ENCODE results near the gene CDC7.

The CDC7 gene

DNA sequence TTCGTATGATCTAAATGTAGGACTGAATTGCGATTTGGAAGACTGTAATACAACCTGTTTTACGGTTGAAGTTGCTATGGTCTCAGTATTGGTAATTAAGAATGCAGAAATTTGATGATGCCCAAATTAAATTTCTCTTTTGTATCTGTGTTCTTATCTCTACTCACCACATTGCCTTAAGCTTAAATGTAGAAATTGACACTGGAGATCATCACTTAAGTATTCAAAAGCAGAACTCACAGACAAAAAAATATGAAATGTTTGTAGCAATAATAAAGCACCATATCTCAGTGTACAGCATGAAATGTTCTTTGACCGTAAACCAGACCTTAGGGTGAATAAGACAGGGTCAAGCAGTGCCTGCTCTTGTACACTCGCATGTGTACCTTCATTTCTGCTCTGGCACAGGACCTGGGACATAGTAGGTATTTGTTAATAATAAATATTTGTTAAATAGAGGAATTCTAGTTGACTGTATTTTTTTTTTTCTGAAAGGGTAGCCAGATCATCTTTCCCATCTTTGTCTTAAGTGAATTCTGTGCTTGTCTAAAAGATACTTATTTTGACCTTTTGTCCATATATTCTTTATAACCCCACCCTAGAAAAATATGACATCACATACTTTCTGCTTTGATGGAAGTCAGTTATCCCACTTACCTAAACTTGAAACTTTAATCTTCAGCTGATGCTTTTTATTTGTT is 1.5 kb downstream of the CDC7 start:
- TF ChIP-seq, protein P1, sequence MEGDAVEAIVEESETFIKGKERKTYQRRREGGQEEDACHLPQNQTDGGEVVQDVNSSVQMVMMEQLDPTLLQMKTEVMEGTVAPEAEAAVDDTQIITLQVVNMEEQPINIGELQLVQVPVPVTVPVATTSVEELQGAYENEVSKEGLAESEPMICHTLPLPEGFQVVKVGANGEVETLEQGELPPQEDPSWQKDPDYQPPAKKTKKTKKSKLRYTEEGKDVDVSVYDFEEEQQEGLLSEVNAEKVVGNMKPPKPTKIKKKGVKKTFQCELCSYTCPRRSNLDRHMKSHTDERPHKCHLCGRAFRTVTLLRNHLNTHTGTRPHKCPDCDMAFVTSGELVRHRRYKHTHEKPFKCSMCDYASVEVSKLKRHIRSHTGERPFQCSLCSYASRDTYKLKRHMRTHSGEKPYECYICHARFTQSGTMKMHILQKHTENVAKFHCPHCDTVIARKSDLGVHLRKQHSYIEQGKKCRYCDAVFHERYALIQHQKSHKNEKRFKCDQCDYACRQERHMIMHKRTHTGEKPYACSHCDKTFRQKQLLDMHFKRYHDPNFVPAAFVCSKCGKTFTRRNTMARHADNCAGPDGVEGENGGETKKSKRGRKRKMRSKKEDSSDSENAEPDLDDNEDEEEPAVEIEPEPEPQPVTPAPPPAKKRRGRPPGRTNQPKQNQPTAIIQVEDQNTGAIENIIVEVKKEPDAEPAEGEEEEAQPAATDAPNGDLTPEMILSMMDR (conservative IDR thresholded peaks at IDR 0.05), result no peak
- no peak for TF ChIP-seq ZFX (IDR thresholded peaks at IDR 0.05)
- H3K27ac ChIP-seq, result peak overlapping the region; percentile 93; the same call in 1 of the 2 replicates

DNA sequence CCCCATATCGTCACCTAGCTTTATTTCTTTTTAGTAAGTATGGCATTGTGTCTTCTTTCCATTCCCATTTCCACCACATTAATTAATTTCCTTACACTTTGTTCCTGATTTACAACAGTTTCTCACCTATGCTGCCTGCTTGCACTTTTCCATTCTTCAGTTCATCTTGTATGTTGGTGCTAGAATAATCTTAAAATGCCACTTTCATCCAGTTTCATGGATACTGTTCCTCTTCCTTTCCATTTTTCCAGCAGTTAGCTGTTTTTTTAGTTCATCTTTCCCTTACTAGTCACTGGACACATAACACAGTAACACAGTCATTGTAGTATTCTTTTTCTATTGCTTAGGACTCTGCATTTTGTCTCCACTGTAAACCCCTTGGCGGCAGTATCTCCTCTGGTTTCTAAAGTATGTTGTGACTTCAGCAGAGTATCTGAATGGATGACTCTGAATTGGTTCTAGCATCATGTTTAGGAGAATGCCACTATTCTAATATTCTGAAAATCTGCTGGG is 2.1 kb downstream of the CDC7 start:
- H3K27ac ChIP-seq, result no peak overlapping the region
- TF ChIP-seq, protein P1 (conservative IDR thresholded peaks at IDR 0.05), result 0 out of 2 replicates have a peak, but pooled peaks have one; percentile 7
- TF ChIP-seq ZFX (IDR thresholded peaks at IDR 0.05), result no peak

DNA sequence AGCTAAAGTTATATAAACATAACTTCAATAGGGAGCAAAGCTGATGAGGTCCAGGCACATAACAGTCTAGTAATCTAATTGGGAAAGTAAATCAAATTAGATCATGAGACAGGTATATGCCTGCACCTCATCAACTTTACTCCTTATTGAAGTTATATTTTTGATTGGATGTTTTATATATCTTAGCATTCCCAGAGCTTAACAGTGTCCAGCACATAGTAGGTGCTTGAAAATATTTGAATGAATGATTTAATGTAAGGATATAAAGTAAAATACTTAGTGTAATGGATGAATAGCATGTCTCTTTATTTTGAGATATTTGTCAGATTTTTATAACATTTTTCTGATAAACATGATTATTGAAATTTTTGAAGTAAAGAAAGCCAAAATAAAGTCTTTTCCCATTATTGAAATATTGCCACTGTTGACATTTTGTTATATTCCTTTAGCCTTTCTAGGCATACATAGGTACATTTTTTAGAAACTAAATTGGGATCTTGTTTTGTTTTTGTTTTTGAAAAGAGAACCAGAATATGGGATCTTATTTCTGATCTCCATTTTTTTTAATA is 2.8 kb downstream of the CDC7 start:
- H3K27ac ChIP-seq, result no peak overlapping the region
- TF ChIP-seq ZFX (IDR thresholded peaks at IDR 0.05), result no peak
- TF ChIP-seq, protein P1 (conservative IDR thresholded peaks at IDR 0.05), result no peak

DNA sequence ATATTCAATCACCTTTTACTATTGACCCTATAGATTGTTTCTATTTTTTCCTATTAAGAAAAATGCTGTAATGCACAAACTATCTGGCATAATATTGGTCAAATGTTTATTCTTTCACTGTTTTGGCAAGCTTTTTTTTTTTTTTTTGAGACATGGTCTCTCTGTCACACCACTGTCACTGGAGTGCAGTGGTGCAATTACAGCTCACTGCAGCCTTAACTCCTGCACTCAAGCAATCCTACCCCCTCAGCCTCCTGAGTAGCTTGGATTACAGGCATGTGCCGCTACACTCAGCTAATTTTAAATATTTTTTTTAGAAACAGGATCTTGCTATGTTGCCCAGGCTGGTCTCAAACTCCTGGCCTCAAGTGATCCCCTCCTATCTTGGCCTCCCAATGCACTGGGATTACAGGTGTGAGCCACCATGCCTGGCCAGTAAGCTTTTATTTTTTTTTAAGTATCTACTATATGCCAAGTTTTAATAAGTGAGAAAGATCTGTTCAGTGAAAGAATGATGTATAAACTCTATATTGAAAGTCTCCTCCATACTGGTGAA is 3.4 kb downstream of the CDC7 start:
- TF ChIP-seq, protein P1 (conservative IDR thresholded peaks at IDR 0.05), result no peak
- no peak for TF ChIP-seq ZFX (IDR thresholded peaks at IDR 0.05)
- no peak overlapping the region for H3K27ac ChIP-seq

DNA sequence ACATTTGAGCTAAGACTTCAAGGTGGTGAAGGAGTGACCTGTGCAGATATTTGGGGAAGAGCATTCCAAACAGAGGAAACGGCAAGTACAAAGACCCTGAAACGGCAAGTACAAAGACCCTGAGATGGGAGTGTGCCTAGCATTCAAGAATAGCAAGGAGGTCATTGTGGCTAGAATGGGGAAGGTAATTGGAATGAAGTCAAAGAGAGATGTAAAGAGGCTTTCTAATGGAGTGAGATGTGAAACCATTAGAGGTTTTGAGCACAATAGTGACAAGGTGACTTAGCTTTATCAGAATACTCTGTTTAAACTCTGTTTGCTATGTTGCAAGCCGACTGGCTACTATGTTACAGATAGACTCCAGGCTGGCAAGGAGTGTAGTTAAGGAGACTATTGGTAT is 4.4 kb downstream of the CDC7 start:
- no peak for TF ChIP-seq ZFX (IDR thresholded peaks at IDR 0.05)
- TF ChIP-seq, protein P1 (conservative IDR thresholded peaks at IDR 0.05), result no peak

DNA sequence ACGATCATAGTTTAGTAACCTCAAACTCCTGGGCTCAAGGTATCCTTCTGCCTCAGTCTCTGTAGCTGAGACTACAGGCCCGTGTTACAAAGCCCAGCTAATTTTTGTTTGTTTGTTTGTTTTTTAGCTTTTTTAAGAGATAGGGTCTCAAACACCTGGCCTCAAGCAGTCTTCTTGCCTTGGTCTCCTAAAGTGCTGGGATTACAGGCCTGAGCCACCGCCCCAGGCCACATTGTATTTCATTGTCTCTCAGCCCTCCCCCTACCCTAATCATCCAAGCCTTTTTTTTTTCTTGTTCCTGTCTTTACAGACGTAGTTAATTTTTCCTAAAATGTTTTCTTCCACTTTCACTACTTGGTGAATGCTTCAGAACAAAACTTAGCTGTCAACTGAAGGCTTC is 5.4 kb downstream of the CDC7 start:
- TF ChIP-seq, protein P1 (conservative IDR thresholded peaks at IDR 0.05), result no peak
- TF ChIP-seq ZFX (IDR thresholded peaks at IDR 0.05), result no peak
- no peak overlapping the region for H3K27ac ChIP-seq

More for the DNA sequence above, 4.4 kb downstream of the CDC7 start:
- H3K27ac ChIP-seq, result no peak overlapping the region

DNA sequence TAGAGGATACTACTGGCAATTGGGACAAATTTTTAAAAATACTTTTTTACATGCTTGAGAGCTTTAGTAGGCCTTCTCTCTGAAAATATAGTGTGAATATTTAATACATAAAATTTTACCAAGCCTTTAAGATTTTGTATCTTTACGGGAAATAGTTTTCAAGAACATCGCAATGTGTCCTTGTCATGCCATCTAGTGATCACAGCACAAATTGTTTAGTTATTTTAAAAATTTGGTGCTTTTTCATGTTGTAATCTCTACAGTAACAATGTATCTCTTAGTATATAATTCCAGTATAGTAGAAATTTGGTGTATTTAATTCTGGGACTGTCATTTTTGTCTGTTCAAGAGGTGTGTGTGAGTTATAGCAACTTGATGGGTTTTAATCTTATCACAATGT is 6.7 kb downstream of the CDC7 start:
- TF ChIP-seq, protein P1 (conservative IDR thresholded peaks at IDR 0.05), result peak; percentile 29
- TF ChIP-seq ZFX (IDR thresholded peaks at IDR 0.05), result no peak
- no peak overlapping the region for H3K27ac ChIP-seq
